ENCODE measurements around the gene NOSTRIN.
"Not testable (repeated sequence)": the region's sequence is repeated elsewhere in the genome, so short reads cannot be mapped to it uniquely, and the experiment has no call there.

NOSTRIN gene

DNA sequence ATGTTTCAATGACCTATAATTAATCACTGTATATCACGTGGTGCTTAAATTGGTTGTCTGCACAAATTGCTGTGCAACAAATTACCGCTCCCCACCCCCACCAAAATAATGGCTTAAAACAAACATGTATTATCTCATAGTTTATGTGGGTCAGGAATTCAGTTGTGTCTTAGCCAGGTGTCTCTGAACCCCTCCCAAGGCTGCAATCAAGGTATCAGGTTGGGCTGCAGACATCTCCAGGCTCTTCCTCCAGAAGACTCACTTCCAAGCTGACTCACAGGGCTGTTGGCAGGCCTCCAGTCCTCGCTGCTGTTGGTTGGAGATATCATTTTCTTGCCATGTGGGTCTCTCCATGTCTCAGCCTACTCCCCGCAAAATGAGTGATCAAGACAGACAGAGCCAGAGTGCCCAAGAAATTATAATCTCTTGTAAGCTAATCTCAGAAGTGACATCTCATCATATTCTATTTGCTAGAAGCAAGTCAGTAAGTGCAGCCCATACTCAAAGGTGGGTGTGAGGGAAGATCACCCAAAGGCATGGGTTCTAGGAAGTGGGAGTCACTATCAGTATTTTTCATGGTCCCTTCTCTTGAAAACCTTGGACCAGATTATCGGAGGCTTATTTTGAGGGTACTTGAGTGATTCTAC, 49.4 kb downstream of the NOSTRIN start:
- TF ChIP-seq CTCF (IDR thresholded peaks at IDR 0.05; ENCODE audit: low read length, missing control alignments) = no peak
- no peak overlapping the region for H3K4me3 ChIP-seq (replicated peaks; ENCODE audit: low read depth, low read length)
- peak; percentile 80 for DNase-seq (ENCODE audit: low read depth)

DNA sequence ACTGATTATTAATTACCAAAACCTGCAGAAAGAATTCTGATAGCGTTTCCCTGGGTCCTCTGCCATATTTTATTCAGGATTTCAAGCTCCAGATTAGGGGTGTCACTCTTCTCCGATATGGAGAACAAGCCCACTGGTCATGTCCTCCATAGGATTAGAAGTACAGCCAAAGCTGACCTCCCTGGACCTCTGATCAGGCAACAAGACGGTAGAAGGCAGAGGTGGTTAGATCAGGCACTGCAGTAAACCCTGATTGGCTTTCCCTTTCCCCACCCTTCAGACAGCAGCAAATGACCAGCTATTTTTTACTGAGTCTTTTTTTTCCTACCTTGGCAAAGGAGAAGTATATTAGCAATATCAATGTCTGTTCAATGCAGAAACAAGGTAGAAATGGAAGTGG, 50.0 kb downstream of the NOSTRIN start:
- no peak for TF ChIP-seq CTCF (IDR thresholded peaks at IDR 0.05; ENCODE audit: low read length, missing control alignments)
- no peak for DNase-seq (ENCODE audit: low read depth)
- no peak overlapping the region for H3K4me3 ChIP-seq (replicated peaks; ENCODE audit: low read depth, low read length)

DNA sequence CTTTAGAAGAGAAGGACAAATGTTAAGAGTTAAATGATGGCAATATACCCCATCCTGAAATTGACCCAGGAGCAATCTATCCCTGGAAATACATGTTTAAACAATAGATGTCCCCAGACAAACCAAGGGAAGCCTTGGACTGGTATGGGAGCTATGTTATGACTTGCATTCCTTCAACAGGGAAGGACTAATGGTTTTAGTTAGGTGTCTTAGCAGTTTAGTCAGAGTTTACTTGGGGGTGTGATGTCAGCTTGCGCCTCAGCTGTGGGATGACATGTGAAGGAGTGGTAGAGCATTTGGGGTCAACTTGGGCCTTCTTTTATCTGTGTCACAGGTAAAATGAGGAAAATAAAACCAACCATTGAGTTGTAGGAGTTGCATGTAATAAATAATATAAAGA, 51.0 kb downstream of the NOSTRIN start:
- no peak overlapping the region for H3K4me3 ChIP-seq (replicated peaks; ENCODE audit: low read depth, low read length)
- TF ChIP-seq CTCF (IDR thresholded peaks at IDR 0.05; ENCODE audit: low read length, missing control alignments) = no peak
- no peak for DNase-seq (ENCODE audit: low read depth)

- DNase-seq (ENCODE audit: low read depth) = no peak
- no peak for TF ChIP-seq CTCF (IDR thresholded peaks at IDR 0.05; ENCODE audit: low read length, missing control alignments)
- H3K4me3 ChIP-seq (replicated peaks; ENCODE audit: low read depth, low read length) = no peak overlapping the region
Observed at GRCh38 chr2:168854651-168855050, 52.2 kb downstream of the NOSTRIN start.

- H3K4me3 ChIP-seq (replicated peaks; ENCODE audit: low read depth, low read length) = no peak overlapping the region
- no peak for TF ChIP-seq CTCF (IDR thresholded peaks at IDR 0.05; ENCODE audit: low read length, missing control alignments)
- no peak for DNase-seq (ENCODE audit: low read depth)
Observed at GRCh38 chr2:168855601-168856000, 53.2 kb downstream of the NOSTRIN start.

DNA sequence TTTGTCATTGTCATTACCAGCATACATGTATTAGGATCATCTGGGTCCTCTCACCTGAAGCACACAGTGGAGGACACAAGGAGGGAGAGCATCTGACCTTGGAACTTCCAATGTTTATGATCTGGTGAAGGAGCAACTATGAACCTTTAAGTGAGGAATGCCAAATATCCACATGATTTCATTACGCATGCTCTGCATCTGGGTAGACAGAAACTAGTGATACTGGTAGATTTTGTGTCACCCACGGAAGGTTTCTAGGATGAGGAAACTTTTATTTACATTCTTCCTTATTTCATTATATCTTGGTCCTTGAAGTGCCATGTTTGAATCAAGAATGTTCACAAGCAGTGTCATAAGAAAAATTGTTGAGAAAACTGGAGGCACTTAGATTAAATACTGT, 55.7 kb downstream of the NOSTRIN start:
- no peak overlapping the region for H3K4me3 ChIP-seq (replicated peaks; ENCODE audit: low read depth, low read length)
- no peak for DNase-seq (ENCODE audit: low read depth)
- no peak for TF ChIP-seq CTCF (IDR thresholded peaks at IDR 0.05; ENCODE audit: low read length, missing control alignments)

GRCh38 chr2:168867164-168867563, 64.7 kb downstream of the NOSTRIN start:
- not testable (repeated sequence) for H3K4me3 ChIP-seq (replicated peaks; ENCODE audit: low read depth, low read length); DNase-seq (ENCODE audit: low read depth)

GRCh38 chr2:168870369-168870768, 67.9 kb downstream of the NOSTRIN start:
- DNase-seq (ENCODE audit: low read depth); H3K4me3 ChIP-seq (replicated peaks; ENCODE audit: low read depth, low read length): not testable (repeated sequence)

DNA sequence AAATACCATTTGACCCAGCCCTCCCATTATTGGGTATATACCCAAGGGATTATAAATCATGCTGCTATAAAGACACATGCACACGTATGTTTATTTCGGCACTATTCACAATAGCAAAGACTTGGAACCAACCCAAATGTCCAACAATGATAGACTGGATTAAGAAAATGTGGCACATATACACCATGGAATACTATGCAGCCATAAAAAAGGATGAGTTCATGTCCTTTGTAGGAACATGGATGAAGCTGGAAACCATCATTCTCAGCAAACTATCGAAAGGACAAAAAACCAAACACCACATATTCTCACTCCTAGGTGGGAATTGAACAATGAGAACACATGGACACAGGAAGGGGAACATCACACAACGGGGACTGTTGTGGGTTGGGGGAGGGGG, 68.4 kb downstream of the NOSTRIN start:
- not testable (repeated sequence) for H3K4me3 ChIP-seq (replicated peaks; ENCODE audit: low read depth, low read length); DNase-seq (ENCODE audit: low read depth)

All from fibroblast of pulmonary artery (primary cell).